Esophagus muscularis mucosa (tissue), 4 donors: Measurements from ENCODE around the gene ZNF674. TPM values are rescaled to one million over a fixed set of nuclear protein-coding genes. Genes with fewer than 3 reads are reported as not detected.
"Not testable (repeated sequence)": the region's sequence is repeated elsewhere in the genome, so short reads cannot be mapped to it uniquely, and the experiment has no call there.

Source experiments
- DNase-seq: peaks from one replicate; pipeline ENCODE4 v3.0.0-alpha.2; 2017; ENCODE audit errors: extremely low spot score
- H3K27ac ChIP-seq, 4 donors: fragments of 200-600 bp; sonication (generic); replicated peaks in 1 of 4; 1 replicate in 3 of 4; 2 replicates in 1 of 4; pipeline ENCODE4 v1.5.1; 2016 to 2019; ENCODE audit warnings: mild to moderate bottlenecking in 1 of 4
- H3K27me3 ChIP-seq, 4 donors: fragments of 200-600 bp; sonication (generic); one replicate each; pipeline versions ENCODE4 v1.5.1 to v1.6.0; 2016 to 2019
- H3K36me3 ChIP-seq, 4 donors: fragments of 200-600 bp; sonication (generic); one replicate each; pipeline ENCODE4 v1.5.1; 2016 to 2019
- H3K4me1 ChIP-seq, 4 donors: fragments of 200-600 bp; sonication (generic); one replicate each; pipeline ENCODE4 v1.5.1; 2016 to 2019
- H3K4me3 ChIP-seq, 4 donors: fragments of 200-600 bp; sonication (generic); 1 replicate in 2 of 4; 2 replicates in 2 of 4; pipeline ENCODE4 v1.5.1; 2016 to 2019; ENCODE audit warnings: mild to moderate bottlenecking in 4 of 4, moderate library complexity in 1 of 4
- H3K9me3 ChIP-seq, 4 donors: fragments of 200-600 bp; sonication (generic); 1 replicate in 3 of 4; 2 replicates in 1 of 4; pipeline ENCODE4 v1.5.1; 2016 to 2019
- CTCF ChIP-seq, 3 experiments: fragments of 200-600 bp in 2 of 3; fragments of 450-650 bp in 1 of 3; sonication (generic) in 2 of 3; IDR thresholded peaks; one replicate each; pipeline ENCODE4 v1.5.1; 2017 to 2019; ENCODE audit warnings: antibody characterized with exemption in 3 of 3, mild to moderate bottlenecking in 2 of 3, moderate library complexity in 1 of 3
- EP300 ChIP-seq: sonication (generic); formaldehyde crosslinking; IDR thresholded peaks from one replicate; pipeline ENCODE4 v1.6.1; 2017; ENCODE audit warnings: antibody characterized with exemption
- POLR2A ChIP-seq: fragments of 450-650 bp; IDR thresholded peaks from one replicate; pipeline ENCODE4 v1.6.1; 2017; ENCODE audit warnings: antibody characterized with exemption, moderate library complexity, mild to moderate bottlenecking, low read depth
- POLR2AphosphoS5 ChIP-seq, 2 donors: sonication (generic); formaldehyde crosslinking; IDR thresholded peaks; one replicate each; pipeline ENCODE4 v1.6.1; 2017; ENCODE audit warnings: antibody characterized with exemption in 2 of 2
- WGBS: methylation state at CpG from one replicate; pipeline ENCODE4 v1.1.5; 2018; 5-methylcytosine and 5-hydroxymethylcytosine counted together
- intact Hi-C: fragments of 100-400 bp; cut with DNase I; formaldehyde crosslinking; loops from one replicate; pipeline ENCODE4 v1.15.1; 2023
- total RNA-seq, 4 donors: library from RNA; depleted of rRNA; stranded (reverse); fragments of >200 nt; gene quantifications; one replicate each; pipeline versions ENCODE4 v1.1.0 to v1.2.1, GENCODE V29; 2016

ZNF674 gene
- total RNA-seq, 4 donors from 2014 or later = 2.0 to 5.0 (median 2.8) TPM

GRCh38 chrX:46485897-46486296, 59.3 kb downstream of the ZNF674 start:
- DNase-seq = no peak
- Histone ChIP-seq H3K36me3 (peaks cover 0 to 3% (median 0%) of the 10 kb centered on the region in 4 donors), H3K27ac (no peak overlapping the region), H3K9me3 (peaks cover 0 to 21% (median 0%) of the 10 kb centered on the region in 4 donors), H3K4me3 (no peak overlapping the region), H3K27me3 (no peaks in the 10 kb centered on the region), H3K4me1 (no peaks in the 10 kb centered on the region)
- TF ChIP-seq POLR2A (no peak), POLR2AphosphoS5 (IDR thresholded peaks at IDR 0.05) (no peak), EP300 (no peak), CTCF (IDR thresholded peaks at IDR 0.05) (no peak)
- 80% methylated on average over 4 of the region's 8 CpGs for WGBS
- intact Hi-C loops = no loop called here

- 71% methylated on average over 2 of the region's 2 CpGs for WGBS
- H3K27me3 ChIP-seq, DNase-seq, H3K4me1 ChIP-seq, intact Hi-C loops, H3K36me3 ChIP-seq, H3K27ac ChIP-seq, H3K4me3 ChIP-seq: not testable (repeated sequence)
- peaks cover 0 to 35% (median 0%) of the 10 kb centered on the region in 4 donors for H3K9me3 ChIP-seq
Measured at GRCh38 chrX:46478634-46479033, 66.6 kb downstream of the ZNF674 start.

- Histone ChIP-seq H3K27me3 (no peaks in the 10 kb centered on the region), H3K4me3 (no peak overlapping the region), H3K36me3 (peaks cover 3 to 11% (median 6%) of the 10 kb centered on the region in 4 donors), H3K27ac (no peak overlapping the region), H3K9me3 (peaks cover 0 to 28% (median 0%) of the 10 kb centered on the region in 4 donors), H3K4me1 (no peaks in the 10 kb centered on the region)
- 36% methylated on average over 2 of the region's 2 CpGs for WGBS
- intact Hi-C loops = no loop called here
- DNase-seq = no peak
- TF ChIP-seq CTCF (IDR thresholded peaks at IDR 0.05) (no peak), POLR2A (no peak), POLR2AphosphoS5 (IDR thresholded peaks at IDR 0.05) (no peak), EP300 (no peak)
Measured at GRCh38 chrX:46477435-46477834, 67.8 kb downstream of the ZNF674 start.

- intact Hi-C loops = no loop called here
- Histone ChIP-seq H3K27ac (no peak overlapping the region), H3K4me3 (no peak overlapping the region), H3K9me3 (no peaks in the 10 kb centered on the region), H3K27me3 (no peaks in the 10 kb centered on the region), H3K36me3 (peaks cover 0 to 41% (median 14%) of the 10 kb centered on the region in 4 donors), H3K4me1 (no peaks in the 10 kb centered on the region)
- TF ChIP-seq CTCF (IDR thresholded peaks at IDR 0.05) (no peak), POLR2AphosphoS5 (IDR thresholded peaks at IDR 0.05) (no peak)
- no peak for DNase-seq
- WGBS = 67% methylated on average over 1 of the region's 1 CpG
Measured at GRCh38 chrX:46465203-46465602, 80.0 kb downstream of the ZNF674 start.

- intact Hi-C loops = no loop called here
- Histone ChIP-seq H3K27ac (no peak overlapping the region), H3K4me3 (no peak overlapping the region), H3K9me3 (no peaks in the 10 kb centered on the region), H3K36me3 (peaks cover 0 to 41% (median 14%) of the 10 kb centered on the region in 4 donors), H3K27me3 (no peaks in the 10 kb centered on the region), H3K4me1 (no peaks in the 10 kb centered on the region)
- WGBS = 61% methylated on average over 3 of the region's 3 CpGs
- TF ChIP-seq POLR2AphosphoS5 (IDR thresholded peaks at IDR 0.05) (no peak), CTCF (IDR thresholded peaks at IDR 0.05) (no peak), EP300 (no peak), POLR2A (no peak)
- DNase-seq = no peak
Measured at GRCh38 chrX:46463682-46464081, 81.5 kb downstream of the ZNF674 start.
